K562 (cell line): Measurements from ENCODE around the gene ASB13. TPM values are rescaled to one million over a fixed set of nuclear protein-coding genes. Genes with fewer than 3 reads are reported as not detected.

Source experiments
- ATAC-seq: fragments of 200-7000 bp; cut with Tn5 transposase; 3 replicates; pipeline ENCODE4 v1.9.1; 2020; ENCODE audit warnings: moderate library complexity
- BruUV-seq: library from RNA; stranded (reverse); fragments of 400-500 nt; replicated peaks from 2 replicates; lab custom pipeline; 2021; lab: Mats Ljungman, UMichigan
- CTCF ChIA-PET: fragments of 300-600 bp; formaldehyde crosslinking; extraction: SDS; loops from one replicate; lab custom pipeline; 2021; ENCODE audit warnings: low intra/inter-chr PET ratio; lab: Yijun Ruan, JAX
- POLR2A ChIA-PET: fragments of 300-600, 350-650 bp; sonication (Branson Sonifier 250); formaldehyde crosslinking; extraction: SDS; loops from one replicate; lab custom pipeline; 2021; ENCODE audit warnings: antibody characterized with exemption, inconsistent platforms; lab: Yijun Ruan, JAX
- DNase-seq, 4 experiments: peaks; one replicate each; pipeline versions ENCODE4 v3.0.0 to v3.0.0-alpha.2; 2011 to 2018; ENCODE audit warnings: low spot score in 3 of 4, mixed read lengths in 3 of 4; ENCODE audit errors: extremely low read depth in 1 of 4
- FAIRE-seq: peaks from 2 replicates; lab custom pipeline; 2011; peaks lifted over from hg19 to GRCh38; lab: Jason Lieb, UNC
- H2AFZ ChIP-seq: 2 replicates; pipeline ENCODE4 v1.6.0; 2011; ENCODE audit warnings: low read depth, low read length, control low read depth, inconsistent platforms
- H3K27ac ChIP-seq: fragments of 200-600 bp; 3 replicates; pipeline ENCODE4 v1.8.0; 2011; ENCODE audit warnings: low read depth, mild to moderate bottlenecking, control low read depth, inconsistent platforms, low read length, moderate library complexity, mixed read lengths; ENCODE audit errors: extremely low read depth
- H3K27me3 ChIP-seq, 2 experiments: fragments of 300-600 bp in 1 of 2; 2 replicates in 1 of 2; 3 replicates in 1 of 2; pipeline versions ENCODE4 v1.6.0 to v1.8.0; 2011; ENCODE audit warnings: inconsistent platforms in 2 of 2, low read length in 2 of 2, mild to moderate bottlenecking in 1 of 2, mixed read lengths in 1 of 2, moderate library complexity in 1 of 2; ENCODE audit not compliant: control insufficient read depth in 2 of 2, insufficient read depth in 2 of 2
- H3K36me3 ChIP-seq: fragments of 300-600 bp; 3 replicates; pipeline ENCODE4 v1.8.0; 2011; ENCODE audit warnings: mild to moderate bottlenecking, low read length, inconsistent platforms; ENCODE audit not compliant: control insufficient read depth, insufficient read depth
- H3K4me1 ChIP-seq, 2 experiments: fragments of 200-600 bp in 1 of 2; replicated peaks in 1 of 2; 2 replicates in 1 of 2; 3 replicates in 1 of 2; pipeline versions ENCODE4 v1.5.1 to v1.8.0; 2011; ENCODE audit warnings: inconsistent platforms in 2 of 2, low read length in 2 of 2, mild to moderate bottlenecking in 1 of 2, mixed read lengths in 1 of 2, moderate library complexity in 1 of 2; ENCODE audit not compliant: control insufficient read depth in 2 of 2, insufficient read depth in 2 of 2
- H3K4me2 ChIP-seq: 2 replicates; pipeline ENCODE4 v1.6.1; 2011; ENCODE audit warnings: low read length, control low read depth, inconsistent platforms, mixed read lengths; ENCODE audit not compliant: insufficient read depth
- H3K4me3 ChIP-seq: fragments of 200-600 bp; sonication (generic), shearing (Covaris generic); 2 replicates; pipeline ENCODE4 v1.5.1; 2016; ENCODE audit warnings: control low read depth, inconsistent platforms
- H3K79me2 ChIP-seq: fragments of 200-600 bp; 3 replicates; pipeline ENCODE4 v1.8.0; 2011; ENCODE audit warnings: low read length, inconsistent platforms; ENCODE audit not compliant: control insufficient read depth, insufficient read depth
- H3K9ac ChIP-seq, 2 experiments: 2 replicates each; pipeline versions ENCODE4 v1.6.0 to v1.6.1; 2011; ENCODE audit warnings: low read depth in 2 of 2, low read length in 2 of 2, control low read depth in 1 of 2, inconsistent platforms in 1 of 2, mild to moderate bottlenecking in 1 of 2, mixed read lengths in 1 of 2; ENCODE audit not compliant: insufficient read depth in 1 of 2
- H3K9me1 ChIP-seq: one replicate; pipeline ENCODE4 v1.6.0; 2011; ENCODE audit warnings: inconsistent platforms, mild to moderate bottlenecking, low read length, moderate library complexity; ENCODE audit not compliant: control insufficient read depth, insufficient read depth
- H3K9me3 ChIP-seq: replicated peaks from 2 replicates; pipeline ENCODE4 v1.5.1; 2011; ENCODE audit warnings: low read depth, low read length, inconsistent platforms; ENCODE audit not compliant: control insufficient read depth, insufficient read depth
- H4K20me1 ChIP-seq: replicated peaks from 2 replicates; pipeline ENCODE4 v1.6.1; 2011; ENCODE audit warnings: low read length, inconsistent platforms, mixed read lengths; ENCODE audit not compliant: control insufficient read depth, insufficient read depth
- ARHGAP35 ChIP-seq: fragments of 450-650 bp; IDR thresholded peaks from 2 replicates; pipeline ENCODE4 v1.6.1; 2018; ENCODE audit not compliant: partially characterized antibody
- BCLAF1 ChIP-seq, 2 experiments: fragments of 450-650 bp in 1 of 2; IDR thresholded peaks; 2 replicates each; pipeline ENCODE4 v1.6.1; 2011 to 2017; ENCODE audit warnings: low read depth in 2 of 2, antibody characterized with exemption in 1 of 2, borderline replicate concordance in 1 of 2, low read length in 1 of 2, mild to moderate bottlenecking in 1 of 2, mixed read lengths in 1 of 2; ENCODE audit not compliant: control insufficient read depth in 1 of 2
- BRCA1 ChIP-seq, 2 experiments: fragments of 450-650 bp in 1 of 2; sonication (generic) in 1 of 2; formaldehyde crosslinking in 1 of 2; IDR thresholded peaks; 2 replicates each; pipeline versions ENCODE4 v1.5.0 to v1.6.1; 2017 to 2020; ENCODE audit warnings: mild to moderate bottlenecking in 1 of 2, missing genetic modification reagents in 1 of 2
- CBFA2T2 ChIP-seq: fragments of 450-650 bp; conservative IDR thresholded peaks from 2 replicates; pipeline ENCODE4 v1.6.1; 2017; ENCODE audit warnings: mild to moderate bottlenecking
- CBX1 ChIP-seq: sonication (generic); IDR thresholded peaks from 2 replicates; pipeline ENCODE4 v1.6.1; 2016; ENCODE audit warnings: antibody characterized with exemption, low read depth, mild to moderate bottlenecking
- DPF2 ChIP-seq: fragments of 450-650 bp; IDR thresholded peaks from 2 replicates; pipeline ENCODE4 v1.6.1; 2016
- E2F4 ChIP-seq: sonication (generic); formaldehyde crosslinking; IDR thresholded peaks from 2 replicates; pipeline ENCODE4 v1.8.0; 2022; ENCODE audit warnings: mild to moderate bottlenecking, low read depth, missing genetic modification reagents
- FOXP1 ChIP-seq: sonication (generic); formaldehyde crosslinking; IDR thresholded peaks from 2 replicates; pipeline ENCODE4 v1.8.0; 2022; ENCODE audit warnings: mild to moderate bottlenecking, missing genetic modification reagents
- HDAC8 ChIP-seq: fragments of 450-650 bp; IDR thresholded peaks from 2 replicates; pipeline ENCODE4 v1.6.1; 2016; ENCODE audit warnings: mild to moderate bottlenecking, missing genetic modification characterization, moderate library complexity, missing compliant biosample characterization
- MAFG ChIP-seq: fragments of 450-650 bp; conservative IDR thresholded peaks from 2 replicates; pipeline ENCODE4 v1.6.1; 2016; ENCODE audit warnings: missing genetic modification characterization, missing compliant biosample characterization
- MCM2 ChIP-seq: fragments of 450-650 bp; IDR thresholded peaks from 2 replicates; pipeline ENCODE4 v1.6.1; 2017; ENCODE audit warnings: low read depth, mild to moderate bottlenecking
- MIER1 ChIP-seq: fragments of 450-650 bp; IDR thresholded peaks from 2 replicates; pipeline ENCODE4 v1.6.1; 2016; ENCODE audit warnings: antibody characterized with exemption, mild to moderate bottlenecking, low read depth
- PKNOX1 ChIP-seq: fragments of 450-650 bp; IDR thresholded peaks from 2 replicates; pipeline ENCODE4 v1.6.1; 2016
- POLR2G ChIP-seq: fragments of 200-400 bp; formaldehyde crosslinking; IDR thresholded peaks from 2 replicates; pipeline ENCODE4 v1.6.1; 2017; ENCODE audit warnings: low read depth, mild to moderate bottlenecking, antibody characterized with exemption, low read length, moderate library complexity
- SREBF2 ChIP-seq: sonication (generic); formaldehyde crosslinking; IDR thresholded peaks from 2 replicates; pipeline ENCODE4 v1.4.0; 2020; ENCODE audit warnings: mild to moderate bottlenecking, missing genetic modification reagents
- YY1 ChIP-seq, 3 experiments: IDR thresholded peaks; 2 replicates each; pipeline ENCODE4 v1.6.1; 2011; ENCODE audit warnings: low read length in 2 of 3, mild to moderate bottlenecking in 2 of 3, moderate library complexity in 2 of 3, borderline replicate concordance in 1 of 3, control low read depth in 1 of 3, low read depth in 1 of 3; ENCODE audit not compliant: insufficient read depth in 3 of 3, insufficient replicate concordance in 2 of 3, control insufficient read depth in 1 of 3, insufficient read length in 1 of 3; ENCODE audit errors: extremely low read depth in 1 of 3
- ZNF717 ChIP-seq: fragments of 250-450 bp; sonication (Bioruptor Pico); IDR thresholded peaks from 2 replicates; pipeline ENCODE4 v1.5.0; 2021
- WGBS: fragments of 100-300 bp; shearing (Covaris generic); methylation state at CpG from one replicate; pipeline ENCODE4 v1.1.6; 2016; ENCODE audit warnings: low coverage, mixed read lengths; ENCODE audit not compliant: insufficient coverage; ENCODE audit errors: missing lambda C conversion rate; 5-methylcytosine and 5-hydroxymethylcytosine counted together
- in situ Hi-C: fragments of 300-500 bp; cut with MboI; formaldehyde crosslinking; loops from 4 replicates; pipeline ENCODE4 v1.15.0; 2018; ENCODE audit warnings: inconsistent platforms, mixed read lengths
- intact Hi-C: fragments of 100-400 bp; cut with micrococcal nuclease; formaldehyde crosslinking; loops from 2 replicates; pipeline ENCODE4 v1.14.2; 2022
- polyA plus RNA-seq, 8 experiments: library from polyadenylated mRNA; depleted of rRNA in 4 of 8; stranded (reverse) in 5 of 8; unstranded in 3 of 8; fragments of >200 nt; fragmentation: Nextera tagmentation in 2 of 8; fragmentation: Illumina TruSeq in 1 of 8; extraction: Ambion mirVana in 2 of 8; extraction: Trizol in 1 of 8; gene quantifications; 2 replicates each; pipeline versions ENCODE4 v1.2.1 to v1.2.3, GENCODE V29; 2011 to 2014; ENCODE audit warnings: inconsistent platforms in 1 of 8, missing spikeins in 1 of 8
- total RNA-seq, 7 experiments: library from RNA; depleted of rRNA in 6 of 7; stranded (reverse); fragments of >200 nt in 6 of 7; fragmentation: Illumina TruSeq in 2 of 7; extraction: Trizol in 2 of 7; gene quantifications; 2 replicates each; pipeline versions ENCODE4 v1.2.1 to v1.2.3, GENCODE V29; 2011 to 2021; ENCODE audit warnings: low replicate concordance in 1 of 7

ASB13 gene
- total and polyA plus RNA-seq, 9 of the 15 experiments (the other 6 are each of a cell fraction or from before 2014, with no cell fraction given) = 5.2 to 28.8 (median 16.9) TPM

- intact Hi-C loops (no loop called here), in situ Hi-C loops (no loop called here)
- Histone ChIP-seq H3K4me1 (peaks cover 18 to 23% of the 10 kb centered on the region in 2 experiments; a peak in 4 of 5 replicates), H3K4me3 (no peak overlapping the region), H3K27me3 (no peaks in the 10 kb centered on the region), H3K79me2 (no peaks in the 10 kb centered on the region), H3K9me1 (peaks cover 2% of the 10 kb centered on the region), H2AFZ (no peak overlapping the region), H3K9ac (no peak overlapping the region), H3K27ac (no peak overlapping the region), H3K36me3 (no peaks in the 10 kb centered on the region), H4K20me1 (peaks cover 14% of the 10 kb centered on the region), H3K9me3 (no peaks in the 10 kb centered on the region), H3K4me2 (no peak overlapping the region)
- CTCF ChIA-PET = no interaction called here
- ATAC-seq = peak; percentile 10
- POLR2A ChIA-PET = interaction anchor here (0.6 kb wide), 1 partner anchor 184 kb away, joined by 3 read pairs; no protein-coding TSS in a partner anchor
- FAIRE-seq = no peak
- no TSS peak for BruUV-seq
- no peak for DNase-seq
- WGBS = 83% methylated on average over 18 of the region's 20 CpGs
- TF ChIP-seq MIER1 = no peak
- no peak for TF ChIP-seq FOXP1 (CRISPR knock-in tag)
- no peak for TF ChIP-seq DPF2
- TF ChIP-seq BRCA1 (IDR thresholded peaks at IDR 0.05) = no peak
- no peak for TF ChIP-seq BRCA1 (CRISPR knock-in tag; IDR thresholded peaks at IDR 0.05)
- TF ChIP-seq PKNOX1 = peak; percentile 68
- TF ChIP-seq ZNF717 (CRISPR knock-in tag) = no peak
- no peak for TF ChIP-seq E2F4 (CRISPR knock-in tag)
- no peak for TF ChIP-seq MAFG (tag)
- TF ChIP-seq CBFA2T2 = no peak
- no peak for TF ChIP-seq SREBF2 (CRISPR knock-in tag)
- no peak for TF ChIP-seq YY1 (IDR thresholded peaks at IDR 0.05; ENCODE audit: borderline replicate concordance in 1 of 3, control insufficient read depth in 1 of 3, extremely low read depth in 1 of 3, insufficient read depth in 3 of 3, insufficient read length in 1 of 3, insufficient replicate concordance in 2 of 3, low read depth in 1 of 3, low read length in 2 of 3)
- TF ChIP-seq MCM2 = no peak
- TF ChIP-seq CBX1 = no peak
- TF ChIP-seq BCLAF1 (IDR thresholded peaks at IDR 0.05; ENCODE audit: borderline replicate concordance in 1 of 2, control insufficient read depth in 1 of 2, low read depth in 2 of 2, low read length in 1 of 2) = no peak
- no peak for TF ChIP-seq HDAC8 (tag)
- TF ChIP-seq ARHGAP35 = no peak
- 0 out of 2 replicates have a peak, but pooled peaks have one; percentile 19 for TF ChIP-seq POLR2G
These were observed 7.3 kb downstream of the ASB13 start for GRCh38 chr10:5658871-5659618.
